ENCODE results near the gene ATP2A1.
"Not testable (repeated sequence)": the region's sequence is repeated elsewhere in the genome, so short reads cannot be mapped to it uniquely, and the experiment has no call there.

Gene ATP2A1

GRCh38 chr16:28875134-28876018 lies 2.9 kb upstream of the ATP2A1 start:
- Histone ChIP-seq H3K4me1 (ENCODE audit: insufficient read depth, low read length) (peaks cover 9% of the 10 kb centered on the region; the same call in 1 of the 2 replicates), H3K9ac (ENCODE audit: low read depth, low read length) (0 out of 2 replicates have a peak overlapping the region, but pooled peaks have one; percentile 9), H3K4me3 (ENCODE audit: low read length) (no peak overlapping the region), H3K27me3 (ENCODE audit: insufficient read depth, low read length) (peaks cover 1% of the 10 kb centered on the region; the same call in 1 of the 2 replicates), H3K9me3 (ENCODE audit: insufficient read depth, low read depth, low read length) (no peaks in the 10 kb centered on the region), H3K36me3 (ENCODE audit: insufficient read depth, low read length) (peaks cover 26% of the 10 kb centered on the region), H3K27ac (ENCODE audit: low read depth, low read length) (no peak overlapping the region; the same call in 1 of the 2 replicates)
- WGBS: 82% methylated on average over 13 of the region's 13 CpGs

GRCh38 chr16:28876019-28876659 lies 2.1 kb upstream of the ATP2A1 start:
- peaks cover 19% of the 10 kb centered on the region for H3K36me3 ChIP-seq (ENCODE audit: insufficient read depth, low read length)
- H3K4me3 ChIP-seq (ENCODE audit: low read length): no peak overlapping the region
- peaks cover 9% of the 10 kb centered on the region for H3K27me3 ChIP-seq (ENCODE audit: insufficient read depth, low read length)
- peaks cover 15% of the 10 kb centered on the region; the same call in 1 of the 2 replicates for H3K4me1 ChIP-seq (ENCODE audit: insufficient read depth, low read length)
- H3K9me3 ChIP-seq (ENCODE audit: insufficient read depth, low read depth, low read length): no peaks in the 10 kb centered on the region
- H3K9ac ChIP-seq (ENCODE audit: low read depth, low read length): no peak overlapping the region
- WGBS: 77% methylated on average over 17 of the region's 17 CpGs
- H3K27ac ChIP-seq (ENCODE audit: low read depth, low read length): no peak overlapping the region; the same call in 1 of the 2 replicates

GRCh38 chr16:28876973-28877654 lies 1.2 kb upstream of the ATP2A1 start:
- H3K36me3 ChIP-seq (ENCODE audit: insufficient read depth, low read length): peaks cover 13% of the 10 kb centered on the region
- no peaks in the 10 kb centered on the region for H3K9me3 ChIP-seq (ENCODE audit: insufficient read depth, low read depth, low read length)
- WGBS: 61% methylated on average over 12 of the region's 12 CpGs
- H3K4me1 ChIP-seq (ENCODE audit: insufficient read depth, low read length): peaks cover 15% of the 10 kb centered on the region; the same call in 1 of the 2 replicates
- H3K4me3 ChIP-seq (ENCODE audit: low read length): no peak overlapping the region
- peak overlapping the region; percentile 30; the same call in 1 of the 2 replicates for H3K9ac ChIP-seq (ENCODE audit: low read depth, low read length)
- no peak overlapping the region for H3K27ac ChIP-seq (ENCODE audit: low read depth, low read length)
- H3K27me3 ChIP-seq (ENCODE audit: insufficient read depth, low read length): peaks cover 11% of the 10 kb centered on the region

GRCh38 chr16:28877655-28878000 lies 660 bp upstream of the ATP2A1 start:
- 77% methylated on average over 2 of the region's 2 CpGs for WGBS
- Histone ChIP-seq H3K4me1 (ENCODE audit: insufficient read depth, low read length) (peaks cover 18% of the 10 kb centered on the region), H3K9ac (ENCODE audit: low read depth, low read length) (no peak overlapping the region), H3K4me3 (ENCODE audit: low read length) (no peak overlapping the region), H3K27me3 (ENCODE audit: insufficient read depth, low read length) (peaks cover 11% of the 10 kb centered on the region), H3K27ac (ENCODE audit: low read depth, low read length) (no peak overlapping the region), H3K9me3 (ENCODE audit: insufficient read depth, low read depth, low read length) (no peaks in the 10 kb centered on the region), H3K36me3 (ENCODE audit: insufficient read depth, low read length) (peaks cover 11% of the 10 kb centered on the region)

- 4% methylated on average over 26 of the region's 27 CpGs for WGBS
- Histone ChIP-seq H3K27ac (ENCODE audit: low read depth, low read length) (peak overlapping the region; percentile 84), H3K4me1 (ENCODE audit: insufficient read depth, low read length) (peaks cover 29% of the 10 kb centered on the region), H3K9ac (ENCODE audit: low read depth, low read length) (peak overlapping the region; percentile 85), H3K9me3 (ENCODE audit: insufficient read depth, low read depth, low read length) (no peaks in the 10 kb centered on the region), H3K27me3 (ENCODE audit: insufficient read depth, low read length) (peaks cover 11% of the 10 kb centered on the region), H3K4me3 (ENCODE audit: low read length) (peak overlapping the region; percentile 87), H3K36me3 (ENCODE audit: insufficient read depth, low read length) (peaks cover 2% of the 10 kb centered on the region)
Measured at GRCh38 chr16:28879261-28879840, 1.1 kb downstream of the ATP2A1 start.

- Histone ChIP-seq H3K27ac (ENCODE audit: low read depth, low read length) (peak overlapping the region; percentile 84), H3K36me3 (ENCODE audit: insufficient read depth, low read length) (no peaks in the 10 kb centered on the region), H3K9ac (ENCODE audit: low read depth, low read length) (peak overlapping the region; percentile 85), H3K4me1 (ENCODE audit: insufficient read depth, low read length) (peaks cover 29% of the 10 kb centered on the region), H3K9me3 (ENCODE audit: insufficient read depth, low read depth, low read length) (no peaks in the 10 kb centered on the region), H3K4me3 (ENCODE audit: low read length) (peak overlapping the region; percentile 87), H3K27me3 (ENCODE audit: insufficient read depth, low read length) (peaks cover 11% of the 10 kb centered on the region)
- WGBS: under 1% methylated on average over 66 of the region's 66 CpGs
Measured at GRCh38 chr16:28879841-28880588, 1.7 kb downstream of the ATP2A1 start.

GRCh38 chr16:28880589-28880915 lies 2.3 kb downstream of the ATP2A1 start:
- Histone ChIP-seq H3K27me3 (ENCODE audit: insufficient read depth, low read length) (peaks cover 11% of the 10 kb centered on the region), H3K36me3 (ENCODE audit: insufficient read depth, low read length) (no peaks in the 10 kb centered on the region), H3K4me1 (ENCODE audit: insufficient read depth, low read length) (peaks cover 29% of the 10 kb centered on the region), H3K9ac (ENCODE audit: low read depth, low read length) (peak overlapping the region; percentile 62), H3K27ac (ENCODE audit: low read depth, low read length) (peak overlapping the region; percentile 71; the same call in 1 of the 2 replicates), H3K4me3 (ENCODE audit: low read length) (peak overlapping the region; percentile 87), H3K9me3 (ENCODE audit: insufficient read depth, low read depth, low read length) (no peaks in the 10 kb centered on the region)
- WGBS: 18% methylated on average over 11 of the region's 11 CpGs

- no peak overlapping the region for H3K27ac ChIP-seq (ENCODE audit: low read depth, low read length)
- no peak overlapping the region for H3K9ac ChIP-seq (ENCODE audit: low read depth, low read length)
- H3K9me3 ChIP-seq (ENCODE audit: insufficient read depth, low read depth, low read length): no peaks in the 10 kb centered on the region
- no peaks in the 10 kb centered on the region for H3K36me3 ChIP-seq (ENCODE audit: insufficient read depth, low read length)
- WGBS: 91% methylated on average over 4 of the region's 4 CpGs
- peaks cover 11% of the 10 kb centered on the region for H3K27me3 ChIP-seq (ENCODE audit: insufficient read depth, low read length)
- peak overlapping the region; percentile 87; the same call in 1 of the 2 replicates for H3K4me3 ChIP-seq (ENCODE audit: low read length)
- peaks cover 29% of the 10 kb centered on the region for H3K4me1 ChIP-seq (ENCODE audit: insufficient read depth, low read length)
Measured at GRCh38 chr16:28880955-28881354, 2.7 kb downstream of the ATP2A1 start.

- peaks cover 29% of the 10 kb centered on the region for H3K4me1 ChIP-seq (ENCODE audit: insufficient read depth, low read length)
- H3K27ac ChIP-seq (ENCODE audit: low read depth, low read length); H3K9me3 ChIP-seq (ENCODE audit: insufficient read depth, low read depth, low read length); H3K36me3 ChIP-seq (ENCODE audit: insufficient read depth, low read length); H3K4me3 ChIP-seq (ENCODE audit: low read length); H3K9ac ChIP-seq (ENCODE audit: low read depth, low read length): not testable (repeated sequence)
- WGBS: 86% methylated on average over 4 of the region's 4 CpGs
- H3K27me3 ChIP-seq (ENCODE audit: insufficient read depth, low read length): peaks cover 11% of the 10 kb centered on the region
Measured at GRCh38 chr16:28881565-28881964, 3.3 kb downstream of the ATP2A1 start.

GRCh38 chr16:28882551-28883160 lies 4.4 kb downstream of the ATP2A1 start:
- WGBS: 61% methylated on average over 24 of the region's 24 CpGs
- no peaks in the 10 kb centered on the region for H3K9me3 ChIP-seq (ENCODE audit: insufficient read depth, low read depth, low read length)
- H3K9ac ChIP-seq (ENCODE audit: low read depth, low read length): no peak overlapping the region
- peaks cover 24% of the 10 kb centered on the region for H3K4me1 ChIP-seq (ENCODE audit: insufficient read depth, low read length)
- H3K27me3 ChIP-seq (ENCODE audit: insufficient read depth, low read length): peaks cover 11% of the 10 kb centered on the region
- H3K27ac ChIP-seq (ENCODE audit: low read depth, low read length): no peak overlapping the region; the same call in 1 of the 2 replicates
- no peak overlapping the region for H3K4me3 ChIP-seq (ENCODE audit: low read length)
- H3K36me3 ChIP-seq (ENCODE audit: insufficient read depth, low read length): no peaks in the 10 kb centered on the region
